ENCODE results near the gene CYFIP1.
A peak's percentile ranks its signal among the peaks of the same experiment; 100 is the strongest.
"Not testable (repeated sequence)": the region's sequence is repeated elsewhere in the genome, so short reads cannot be mapped to it uniquely, and the experiment has no call there.

The CYFIP1 gene

GRCh38 chr15:22980189-22981050 is at the start of gene CYFIP1:
TSS of gene CYFIP1 (minus strand) at chr15:22980368. CDS start at chr15:22947285, 33,083 bp downstream.
- DNase-seq, result peak; percentile 82 to 85

GRCh38 chr15:23026218-23026617 is 46.0 kb upstream of the CYFIP1 start:
- no peak for DNase-seq

GRCh38 chr15:23022156-23022555 is 42.0 kb upstream of the CYFIP1 start:
- DNase-seq, result no peak

GRCh38 chr15:23014394-23015000 is 34.3 kb upstream of the CYFIP1 start:
- no peak for DNase-seq

GRCh38 chr15:23013681-23014080 is 33.5 kb upstream of the CYFIP1 start:
- no peak for DNase-seq

- not testable (repeated sequence) for DNase-seq
Measured at GRCh38 chr15:23012616-23013015, 32.4 kb upstream of the CYFIP1 start.

- DNase-seq, result no peak
Measured at GRCh38 chr15:23003736-23004135, 23.6 kb upstream of the CYFIP1 start.

- DNase-seq, result no peak
Measured at GRCh38 chr15:23002920-23003319, 22.8 kb upstream of the CYFIP1 start.

GRCh38 chr15:22995795-22996194 is 15.6 kb upstream of the CYFIP1 start:
- DNase-seq, result no peak

- peak in 1 of 2 donors; percentile 24 for DNase-seq
Measured at GRCh38 chr15:22992024-22992326, 11.8 kb upstream of the CYFIP1 start.

- no peak for DNase-seq
Measured at GRCh38 chr15:22989576-22990477, 9.7 kb upstream of the CYFIP1 start.

GRCh38 chr15:22988811-22989210 is 8.6 kb upstream of the CYFIP1 start:
- no peak for DNase-seq

- not testable (repeated sequence) for DNase-seq
Measured at GRCh38 chr15:22981931-22982330, 1.8 kb upstream of the CYFIP1 start.

- no peak for DNase-seq
Measured at GRCh38 chr15:22981051-22981840, 1.1 kb upstream of the CYFIP1 start.

- peak in 1 of 2 donors; percentile 44 for DNase-seq
Measured at GRCh38 chr15:22979238-22980188, 655 bp downstream of the CYFIP1 start.

GRCh38 chr15:22978691-22979237 is 1.4 kb downstream of the CYFIP1 start:
- DNase-seq, result no peak

- DNase-seq, result peak; percentile 77 to 94
Measured at GRCh38 chr15:22974745-22975144, 5.4 kb downstream of the CYFIP1 start.

GRCh38 chr15:22973987-22974386 is 6.2 kb downstream of the CYFIP1 start:
- no peak for DNase-seq

- DNase-seq, result peak; percentile 40
Measured at GRCh38 chr15:22973286-22973685, 6.9 kb downstream of the CYFIP1 start.

GRCh38 chr15:22969489-22969888 is 10.7 kb downstream of the CYFIP1 start:
- no peak for DNase-seq

GRCh38 chr15:22968366-22968765 is 11.8 kb downstream of the CYFIP1 start:
- peak; percentile 58 to 82 for DNase-seq
